Uterus (tissue), 2 donors: ENCODE measurements around the gene KRT82.

Experiments
- CTCF ChIP-seq, 4 experiments: fragments of 200-600 bp in 2 of 4; fragments of 450-650 bp in 2 of 4; sonication (generic) in 2 of 4; IDR thresholded peaks; one replicate each; pipeline ENCODE4 v1.5.1; 2016 to 2019; ENCODE audit warnings: antibody characterized with exemption in 4 of 4, mild to moderate bottlenecking in 2 of 4, moderate library complexity in 1 of 4
- POLR2A ChIP-seq, 2 donors: fragments of 450-650 bp; IDR thresholded peaks; one replicate each; pipeline ENCODE4 v1.6.1; 2016; ENCODE audit warnings: antibody characterized with exemption in 2 of 2, mild to moderate bottlenecking in 1 of 2, moderate library complexity in 1 of 2

GRCh38 chr12:52356031-52356761 lies 49.9 kb downstream of the KRT82 start:
- no peak for TF ChIP-seq CTCF (IDR thresholded peaks at IDR 0.05)
- no peak for TF ChIP-seq POLR2A (IDR thresholded peaks at IDR 0.05)
